Kidney epithelial cell (primary cell): ENCODE measurements around the gene PLD2. TPM values are rescaled to one million over a fixed set of nuclear protein-coding genes. Genes with fewer than 3 reads are reported as not detected.

Source experiments
- DNase-seq: peaks from one replicate; pipeline ENCODE4 v3.0.0-alpha.2; 2010; ENCODE audit warnings: low read depth
- H3K27me3 ChIP-seq: 2 replicates; pipeline ENCODE4 v1.6.0; 2011; ENCODE audit warnings: low read length; ENCODE audit not compliant: control insufficient read depth, insufficient read depth
- H3K36me3 ChIP-seq: 2 replicates; pipeline ENCODE4 v1.5.1; 2011; ENCODE audit warnings: low read length; ENCODE audit not compliant: control insufficient read depth, insufficient read depth
- H3K4me3 ChIP-seq: 2 replicates; pipeline ENCODE4 v1.5.1; 2011; ENCODE audit warnings: low read depth, mild to moderate bottlenecking, control low read depth, low read length
- total RNA-seq: library from RNA; depleted of rRNA; stranded (reverse); fragments of >200 nt; gene quantifications from 2 replicates; pipeline ENCODE4 v1.2.3, GENCODE V29; 2015
- TF ChIP-seq, protein P1 (sequence below): IDR thresholded peaks from 2 replicates; pipeline ENCODE4 v1.5.1; 2011; ENCODE audit warnings: mild to moderate bottlenecking, moderate library complexity, low read length, control low read depth, inconsistent platforms; ENCODE audit not compliant: insufficient read depth, poor library complexity, severe bottlenecking

PLD2 gene
- total RNA-seq, 1 donor from 2014 or later, result 17.4 TPM

DNA sequence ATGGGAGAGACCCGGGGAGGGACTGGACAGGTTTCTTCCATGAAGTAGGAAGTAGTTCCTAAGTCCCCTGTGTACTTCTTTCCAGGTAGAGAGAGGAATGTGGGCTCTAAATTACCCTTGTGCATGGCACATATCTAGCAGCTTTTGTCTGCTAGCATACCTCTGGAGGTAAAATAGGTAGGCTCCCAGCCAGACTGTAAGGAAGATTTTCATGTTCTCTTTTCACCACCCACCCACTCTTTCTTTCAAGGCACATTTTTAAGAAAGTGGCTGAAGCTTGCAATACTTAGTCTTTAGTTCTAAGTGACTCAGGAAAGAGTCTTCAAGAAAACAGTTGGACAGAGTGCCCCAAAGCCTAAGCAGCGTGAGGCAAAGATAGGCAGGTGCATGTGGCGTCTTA is 35.4 kb downstream of the PLD2 start:
- TF ChIP-seq, protein P1, sequence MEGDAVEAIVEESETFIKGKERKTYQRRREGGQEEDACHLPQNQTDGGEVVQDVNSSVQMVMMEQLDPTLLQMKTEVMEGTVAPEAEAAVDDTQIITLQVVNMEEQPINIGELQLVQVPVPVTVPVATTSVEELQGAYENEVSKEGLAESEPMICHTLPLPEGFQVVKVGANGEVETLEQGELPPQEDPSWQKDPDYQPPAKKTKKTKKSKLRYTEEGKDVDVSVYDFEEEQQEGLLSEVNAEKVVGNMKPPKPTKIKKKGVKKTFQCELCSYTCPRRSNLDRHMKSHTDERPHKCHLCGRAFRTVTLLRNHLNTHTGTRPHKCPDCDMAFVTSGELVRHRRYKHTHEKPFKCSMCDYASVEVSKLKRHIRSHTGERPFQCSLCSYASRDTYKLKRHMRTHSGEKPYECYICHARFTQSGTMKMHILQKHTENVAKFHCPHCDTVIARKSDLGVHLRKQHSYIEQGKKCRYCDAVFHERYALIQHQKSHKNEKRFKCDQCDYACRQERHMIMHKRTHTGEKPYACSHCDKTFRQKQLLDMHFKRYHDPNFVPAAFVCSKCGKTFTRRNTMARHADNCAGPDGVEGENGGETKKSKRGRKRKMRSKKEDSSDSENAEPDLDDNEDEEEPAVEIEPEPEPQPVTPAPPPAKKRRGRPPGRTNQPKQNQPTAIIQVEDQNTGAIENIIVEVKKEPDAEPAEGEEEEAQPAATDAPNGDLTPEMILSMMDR, result no peak
- Histone ChIP-seq H3K27me3 (no peaks in the 10 kb centered on the region), H3K36me3 (no peaks in the 10 kb centered on the region), H3K4me3 (no peak overlapping the region)
- no peak for DNase-seq

DNA sequence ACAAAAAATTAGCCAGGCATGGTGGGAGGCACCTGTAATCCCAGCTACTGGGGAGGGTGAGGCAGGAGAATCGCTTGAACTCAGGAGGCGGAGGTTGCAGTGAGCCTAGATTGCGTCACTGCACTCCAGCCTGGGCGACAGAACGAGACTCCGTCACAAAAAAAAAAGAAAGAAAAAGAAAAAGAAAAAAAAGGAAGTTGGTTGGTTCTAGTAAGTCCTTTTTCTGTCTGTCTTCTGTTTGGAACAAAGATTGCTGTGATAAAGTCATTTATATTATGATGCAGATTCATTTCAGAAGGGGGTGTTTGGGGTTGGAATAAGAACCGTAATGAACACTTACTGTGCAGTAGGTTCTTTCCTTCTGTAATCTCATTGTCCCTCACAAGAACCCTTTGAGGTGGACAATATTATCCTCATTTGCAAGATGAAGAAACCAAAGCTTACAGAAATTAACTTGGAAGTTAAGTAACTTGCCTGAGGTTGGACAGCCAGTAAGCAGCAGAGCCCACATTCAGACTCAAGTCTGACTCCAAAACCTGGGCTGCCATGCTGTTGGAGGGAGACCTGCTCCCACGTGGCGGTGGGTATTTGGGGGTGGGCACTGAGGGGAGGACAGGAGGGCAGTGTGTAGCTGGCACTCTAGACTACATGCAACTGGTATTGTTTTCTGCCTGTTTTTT is 36.5 kb downstream of the PLD2 start:
- no peak overlapping the region for H3K4me3 ChIP-seq
- H3K36me3 ChIP-seq, result no peaks in the 10 kb centered on the region
- DNase-seq, result no peak
- H3K27me3 ChIP-seq, result no peaks in the 10 kb centered on the region
- TF ChIP-seq, protein P1, result no peak

DNA sequence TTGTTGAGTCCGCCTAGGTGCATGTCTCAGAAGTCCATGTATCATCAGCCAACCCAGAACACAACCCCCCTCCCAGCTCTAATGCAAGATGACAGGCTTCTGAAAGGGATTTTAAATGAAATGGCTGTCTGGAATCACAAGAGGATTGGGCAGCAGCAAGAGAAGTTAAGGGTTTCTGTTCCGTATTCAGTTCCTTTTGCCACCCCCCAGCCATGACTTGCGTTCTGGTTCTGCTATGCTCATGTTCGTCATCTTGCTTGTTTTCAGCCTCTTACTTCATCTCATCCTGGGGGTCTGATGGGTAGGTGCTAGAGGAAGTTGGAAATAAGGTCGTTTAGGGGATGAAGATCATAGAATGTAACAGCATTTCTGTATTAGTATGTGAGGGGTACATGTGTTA is 38.2 kb downstream of the PLD2 start:
- no peaks in the 10 kb centered on the region for H3K36me3 ChIP-seq
- H3K27me3 ChIP-seq, result no peaks in the 10 kb centered on the region

GRCh38 chr17:4846635-4847390 is 39.9 kb downstream of the PLD2 start:
- DNase-seq, result no peak
- TF ChIP-seq, protein P1, result no peak

More for the DNA sequence above, 38.2 kb downstream of the PLD2 start:
- H3K4me3 ChIP-seq, result no peak overlapping the region
- no peak for DNase-seq
- TF ChIP-seq, protein P1, result no peak

GRCh38 chr17:4849011-4849536 is 42.1 kb downstream of the PLD2 start:
- TF ChIP-seq, protein P1, result no peak
- Histone ChIP-seq H3K4me3 (no peak overlapping the region), H3K36me3 (no peaks in the 10 kb centered on the region), H3K27me3 (no peaks in the 10 kb centered on the region)
- DNase-seq, result no peak

More at GRCh38 chr17:4846635-4847390, 39.9 kb downstream of the PLD2 start:
- Histone ChIP-seq H3K4me3 (no peak overlapping the region), H3K36me3 (no peaks in the 10 kb centered on the region), H3K27me3 (no peaks in the 10 kb centered on the region)
